ENCODE results near the gene ZSWIM8.

DNA sequence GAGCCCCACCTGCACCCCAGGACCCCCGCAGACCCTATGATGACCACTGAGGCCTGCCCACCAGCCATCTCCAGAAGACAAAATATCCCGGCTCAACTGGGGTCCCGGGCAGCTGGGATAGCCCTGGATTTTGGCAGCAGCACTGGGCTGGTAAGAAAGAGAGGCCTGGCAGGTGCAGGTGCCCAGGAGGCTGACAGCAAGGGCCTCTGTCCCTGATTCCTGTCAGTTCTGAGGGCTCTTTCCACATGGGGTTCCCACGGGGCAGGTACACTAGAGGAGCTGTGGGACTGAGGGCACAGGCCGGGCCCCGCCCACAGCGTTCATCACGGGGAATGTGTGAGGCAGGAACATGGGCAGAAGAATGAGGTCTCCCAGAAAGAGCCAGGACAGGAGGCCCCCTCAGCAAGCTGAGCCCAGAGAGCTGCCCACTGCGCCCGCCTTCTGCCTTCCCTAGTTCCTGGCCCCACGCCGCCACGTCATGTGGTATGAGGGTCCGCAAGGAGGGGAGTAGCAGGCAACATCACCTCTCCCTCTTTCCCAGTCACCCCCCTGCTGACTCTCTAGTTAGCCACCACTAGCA lies 38.8 kb downstream of the ZSWIM8 start:
- no peak for TF ChIP-seq CTCF (IDR thresholded peaks at IDR 0.05)
- TF ChIP-seq ZFX (IDR thresholded peaks at IDR 0.05; ENCODE audit: borderline replicate concordance): no peak
